Measurements from ENCODE around the gene BCORL1.

The BCORL1 gene

GRCh38 chrX:129968968-129969367, 13.5 kb upstream of the BCORL1 start:
- DNase-seq: no peak

GRCh38 chrX:129976441-129976840, 6.0 kb upstream of the BCORL1 start:
- DNase-seq: no peak

GRCh38 chrX:129979207-129979920, 3.1 kb upstream of the BCORL1 start:
- no peak for DNase-seq

DNA sequence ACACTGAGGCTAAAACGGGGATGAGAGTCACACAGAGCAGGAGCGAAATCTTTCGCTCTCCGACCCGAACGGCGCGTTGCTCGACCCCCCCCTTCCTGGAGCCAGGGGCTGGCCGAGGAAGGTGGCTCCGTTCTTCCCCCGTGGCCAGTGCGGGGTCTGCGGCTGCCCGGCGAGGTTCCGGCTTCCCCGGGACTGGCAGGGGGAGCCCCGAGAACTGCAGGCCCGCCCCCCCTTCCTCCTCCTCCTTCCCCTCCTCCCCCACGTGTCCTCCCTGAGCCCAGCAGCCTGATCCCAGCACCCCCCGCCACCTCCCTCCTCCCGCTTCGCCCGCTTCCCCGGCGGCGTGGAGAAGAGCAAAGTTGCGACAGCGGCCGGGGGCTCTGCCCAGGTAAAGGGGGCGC, 2.4 kb upstream of the BCORL1 start:
- DNase-seq: no peak

GRCh38 chrX:129980540-129981199, 1.8 kb upstream of the BCORL1 start:
- no peak for DNase-seq

- no peak for DNase-seq
Measured at GRCh38 chrX:129981200-129981553, 1.3 kb upstream of the BCORL1 start.

GRCh38 chrX:129981752-129982299, 609 bp upstream of the BCORL1 start:
- DNase-seq: no peak

- no peak for DNase-seq
Measured at GRCh38 chrX:129983575-129984110, 1.2 kb downstream of the BCORL1 start.

DNA sequence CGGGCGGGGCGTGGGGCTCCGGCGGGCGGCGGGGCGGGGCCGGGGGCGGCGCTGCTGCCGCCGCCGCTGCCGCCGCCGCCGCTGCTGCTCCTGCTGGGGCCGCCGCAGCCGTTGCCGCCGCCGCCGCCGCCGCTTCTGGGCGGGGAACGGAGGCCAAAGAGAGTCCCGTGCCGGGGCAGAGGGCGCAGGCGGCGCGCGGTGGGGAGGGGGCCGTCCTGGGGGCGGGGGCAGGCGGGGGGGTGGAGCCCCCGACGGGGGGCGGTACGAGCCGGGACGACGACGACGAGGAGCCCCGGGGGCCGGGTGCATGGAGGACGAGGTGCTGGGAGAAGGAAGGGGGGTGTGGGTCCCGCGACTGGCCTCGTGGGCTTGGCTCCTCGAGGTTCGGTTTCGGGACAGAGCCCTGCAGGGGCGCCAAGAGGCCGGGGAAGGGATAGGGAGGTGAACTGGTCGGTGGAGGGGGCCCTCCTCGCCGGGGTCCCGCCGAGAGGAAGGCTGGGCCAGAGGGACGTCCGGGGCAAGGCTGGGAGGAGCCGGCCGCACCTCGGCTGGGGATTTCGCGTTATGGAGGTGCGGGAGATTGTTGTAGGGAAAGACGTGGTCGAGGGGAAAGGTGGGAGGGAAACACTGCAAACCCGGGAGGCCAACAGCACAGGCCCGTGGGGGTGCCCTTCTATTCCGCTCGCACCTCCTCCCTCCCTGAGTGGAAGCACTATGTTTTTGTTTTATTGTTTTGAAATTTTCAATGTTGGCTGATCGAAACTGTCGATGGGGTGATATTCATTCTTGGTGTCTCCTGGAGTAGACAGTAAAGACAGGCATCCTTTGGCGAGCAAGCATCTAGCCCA, 1.9 kb downstream of the BCORL1 start:
- DNase-seq: no peak

DNA sequence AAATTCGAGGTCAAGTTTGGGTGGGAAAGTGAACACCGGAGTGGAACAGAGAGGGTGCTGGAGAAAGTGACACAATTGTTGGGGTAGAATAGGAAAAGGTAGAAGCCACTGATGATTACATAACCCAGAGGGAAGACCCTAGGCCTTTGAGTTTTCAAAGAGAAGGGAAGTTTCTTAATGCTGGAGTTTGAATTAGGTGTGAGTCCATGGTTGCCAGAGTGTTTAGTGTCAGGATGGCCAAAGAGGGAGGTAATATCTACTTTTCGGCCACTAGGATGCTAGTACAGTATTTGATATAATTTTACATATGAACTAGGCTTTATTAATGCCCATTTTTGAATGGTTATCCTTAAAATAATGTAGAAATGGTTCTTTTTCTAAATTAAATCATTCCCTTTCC, 5.4 kb downstream of the BCORL1 start:
- DNase-seq: no peak

DNA sequence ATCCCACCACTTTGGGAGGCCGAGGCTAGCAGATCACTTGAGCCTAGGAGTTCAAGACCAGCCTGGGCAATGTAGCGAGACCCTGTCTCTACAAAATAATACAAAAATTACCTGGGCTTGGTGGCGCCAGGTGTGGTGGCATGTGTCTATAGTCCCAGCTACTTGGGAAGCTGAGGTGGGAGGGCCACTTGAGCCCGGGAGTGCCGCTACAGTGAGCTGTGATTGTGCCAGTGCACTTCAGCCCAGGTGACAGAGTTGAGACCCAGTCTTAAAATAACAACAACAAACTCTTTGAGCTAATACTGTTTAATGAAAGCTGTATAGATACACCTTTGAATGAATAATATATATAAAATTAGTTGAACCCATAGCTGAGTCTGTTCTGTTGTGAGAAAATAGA, 9.7 kb downstream of the BCORL1 start:
- DNase-seq: no peak

- DNase-seq: peak; percentile 22
Measured at GRCh38 chrX:129996120-129996519, 13.7 kb downstream of the BCORL1 start.

DNA sequence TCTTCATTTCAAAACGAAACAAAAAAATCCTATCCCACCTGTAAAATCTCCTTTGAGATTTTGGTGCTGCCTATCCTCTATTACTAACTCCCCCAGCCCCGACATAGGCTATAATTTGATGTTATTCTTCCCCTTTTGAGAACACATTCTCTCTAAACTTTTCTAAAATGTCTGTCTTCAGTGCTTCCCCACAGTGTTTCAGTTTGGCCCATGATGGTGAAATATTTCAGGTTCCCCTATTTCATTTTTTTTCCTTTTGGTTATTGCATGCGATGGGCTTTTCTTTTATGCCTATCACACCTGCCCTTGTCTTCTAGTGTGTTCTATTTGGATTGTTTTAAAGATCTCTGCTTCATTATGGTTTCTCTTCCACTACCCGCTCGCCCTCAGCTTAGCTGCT, 14.7 kb downstream of the BCORL1 start:
- no peak for DNase-seq

GRCh38 chrX:129998021-129998420, 15.6 kb downstream of the BCORL1 start:
- no peak for DNase-seq

DNA sequence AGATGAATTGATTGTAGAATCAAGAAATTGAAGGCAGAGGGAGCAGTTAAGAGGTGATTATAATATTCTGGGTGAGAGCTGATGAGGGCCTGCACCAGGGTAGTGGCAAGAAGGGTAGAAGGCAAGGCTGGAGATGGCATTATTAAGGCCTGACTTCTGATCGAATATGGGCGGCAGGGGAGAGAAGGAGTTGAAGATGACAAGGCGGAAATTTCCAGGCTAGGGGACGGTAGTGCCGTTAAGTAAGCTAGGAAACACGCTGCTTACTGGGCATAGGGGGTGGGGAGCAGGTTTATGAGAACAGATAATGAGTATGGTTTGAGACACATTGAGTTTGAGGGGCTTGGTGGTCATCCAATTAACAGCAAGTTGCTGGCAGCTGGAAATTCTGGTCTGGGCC, 19.5 kb downstream of the BCORL1 start:
- DNase-seq: no peak

- DNase-seq: no peak
Measured at GRCh38 chrX:130002541-130002940, 20.1 kb downstream of the BCORL1 start.

DNA sequence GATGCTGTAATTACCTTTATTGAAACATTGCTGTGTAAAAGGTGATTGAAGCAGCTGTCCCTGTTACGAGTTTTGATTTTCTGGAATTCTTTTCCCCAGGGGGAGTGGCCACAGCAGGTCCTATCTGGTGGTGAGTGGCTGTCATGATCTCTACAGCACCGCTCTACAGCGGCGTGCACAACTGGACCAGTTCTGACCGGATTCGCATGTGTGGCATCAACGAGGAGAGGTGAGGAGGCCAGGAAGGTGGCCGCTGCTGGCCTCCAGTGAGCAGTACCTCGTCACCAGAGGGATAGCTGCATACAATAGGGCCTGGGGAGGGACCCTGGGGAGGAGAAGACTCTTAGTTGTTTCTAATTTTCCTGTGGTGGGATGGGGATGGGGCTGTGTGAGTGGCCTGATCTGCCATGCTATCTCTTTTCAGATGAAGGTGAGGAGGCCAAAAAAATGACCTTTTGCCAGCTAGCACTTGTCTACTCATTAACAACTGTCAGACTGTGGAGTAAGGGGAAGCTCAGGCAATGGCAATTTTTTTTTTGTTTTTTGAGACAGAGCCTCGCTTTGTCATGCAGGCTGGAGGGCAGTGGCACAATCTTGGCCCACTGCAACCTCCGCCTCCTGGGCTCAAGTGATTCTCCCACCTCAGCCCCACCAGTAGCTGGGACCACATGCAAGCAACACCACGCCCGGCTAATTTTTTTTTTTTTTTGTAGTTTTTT, 22.8 kb downstream of the BCORL1 start:
- DNase-seq: no peak

DNA sequence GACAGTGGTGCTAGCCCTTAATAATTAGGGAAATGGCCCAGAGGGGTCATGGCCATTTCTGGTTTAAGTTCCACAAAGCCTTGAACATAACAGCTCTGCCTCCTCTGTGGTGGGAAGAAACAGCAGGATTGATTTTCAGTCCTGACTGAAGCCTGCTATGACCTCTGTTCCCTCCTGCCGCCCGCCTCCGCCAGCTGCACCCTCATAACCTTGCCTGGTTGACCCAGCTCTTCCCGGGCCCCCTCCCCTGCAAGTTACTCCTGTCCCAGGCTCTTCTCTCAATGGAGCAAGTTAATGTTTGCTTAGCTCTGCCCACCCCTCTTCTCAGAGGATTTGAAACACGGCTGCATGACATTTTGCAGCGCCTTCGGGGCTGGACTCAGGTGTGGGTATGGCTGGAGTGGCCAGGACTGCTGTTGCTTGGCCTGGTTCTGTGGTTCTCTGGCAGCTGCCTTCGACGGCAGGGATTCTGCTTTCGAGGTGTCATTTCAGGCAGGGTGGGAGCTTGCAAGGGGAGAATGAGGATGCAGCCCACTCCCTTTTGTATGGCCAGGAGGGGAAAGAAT, 27.3 kb downstream of the BCORL1 start:
- no peak for DNase-seq

GRCh38 chrX:130012683-130013082, 30.2 kb downstream of the BCORL1 start:
- DNase-seq: no peak

DNA sequence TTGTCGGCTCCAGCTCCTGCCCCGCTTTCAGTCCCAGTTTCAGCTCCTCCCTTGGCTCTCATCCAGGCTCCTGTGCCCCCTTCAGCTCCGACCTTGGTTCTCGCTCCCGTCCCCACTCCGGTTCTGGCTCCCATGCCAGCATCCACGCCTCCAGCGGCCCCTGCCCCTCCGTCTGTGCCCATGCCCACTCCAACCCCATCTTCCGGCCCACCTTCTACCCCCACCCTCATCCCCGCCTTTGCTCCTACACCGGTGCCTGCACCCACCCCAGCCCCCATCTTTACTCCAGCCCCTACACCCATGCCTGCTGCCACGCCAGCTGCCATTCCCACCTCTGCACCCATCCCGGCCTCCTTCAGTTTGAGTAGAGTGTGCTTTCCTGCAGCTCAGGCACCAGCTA, 31.2 kb downstream of the BCORL1 start:
- DNase-seq: no peak

- no peak for DNase-seq
Measured at GRCh38 chrX:130014356-130014755, 31.9 kb downstream of the BCORL1 start.

DNA sequence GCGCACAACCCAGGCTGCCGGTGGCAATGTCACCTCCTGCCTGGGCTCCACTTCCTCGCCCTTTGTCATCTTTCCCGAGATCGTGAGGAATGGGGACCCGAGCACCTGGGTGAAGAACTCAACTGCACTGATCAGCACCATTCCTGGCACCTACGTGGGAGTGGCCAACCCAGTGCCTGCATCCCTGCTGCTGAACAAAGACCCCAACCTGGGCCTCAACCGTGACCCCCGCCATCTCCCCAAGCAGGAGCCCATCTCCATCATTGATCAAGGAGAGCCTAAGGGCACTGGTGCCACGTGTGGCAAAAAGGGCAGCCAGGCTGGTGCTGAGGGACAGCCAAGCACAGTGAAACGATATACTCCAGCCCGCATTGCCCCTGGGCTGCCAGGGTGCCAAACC, 32.3 kb downstream of the BCORL1 start:
- DNase-seq: no peak
